ENCODE results near the gene NRDE2.

- TF ChIP-seq, protein P1, sequence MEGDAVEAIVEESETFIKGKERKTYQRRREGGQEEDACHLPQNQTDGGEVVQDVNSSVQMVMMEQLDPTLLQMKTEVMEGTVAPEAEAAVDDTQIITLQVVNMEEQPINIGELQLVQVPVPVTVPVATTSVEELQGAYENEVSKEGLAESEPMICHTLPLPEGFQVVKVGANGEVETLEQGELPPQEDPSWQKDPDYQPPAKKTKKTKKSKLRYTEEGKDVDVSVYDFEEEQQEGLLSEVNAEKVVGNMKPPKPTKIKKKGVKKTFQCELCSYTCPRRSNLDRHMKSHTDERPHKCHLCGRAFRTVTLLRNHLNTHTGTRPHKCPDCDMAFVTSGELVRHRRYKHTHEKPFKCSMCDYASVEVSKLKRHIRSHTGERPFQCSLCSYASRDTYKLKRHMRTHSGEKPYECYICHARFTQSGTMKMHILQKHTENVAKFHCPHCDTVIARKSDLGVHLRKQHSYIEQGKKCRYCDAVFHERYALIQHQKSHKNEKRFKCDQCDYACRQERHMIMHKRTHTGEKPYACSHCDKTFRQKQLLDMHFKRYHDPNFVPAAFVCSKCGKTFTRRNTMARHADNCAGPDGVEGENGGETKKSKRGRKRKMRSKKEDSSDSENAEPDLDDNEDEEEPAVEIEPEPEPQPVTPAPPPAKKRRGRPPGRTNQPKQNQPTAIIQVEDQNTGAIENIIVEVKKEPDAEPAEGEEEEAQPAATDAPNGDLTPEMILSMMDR (IDR thresholded peaks at IDR 0.05; ENCODE audit: insufficient read depth, low read length) = no peak
- no peak for TF ChIP-seq GABPA (IDR thresholded peaks at IDR 0.05; ENCODE audit: low read depth)
These were observed 59.2 kb downstream of the NRDE2 start for GRCh38 chr14:90272523-90272922.

Data from HL-60 (cell line).